Endothelial cell (in vitro differentiated cells): ENCODE data around the gene ACAD10. TPM values are rescaled to one million over a fixed set of nuclear protein-coding genes. Genes with fewer than 3 reads are reported as not detected.

Source experiments
- DNase-seq: peaks from one replicate; pipeline ENCODE4 v3.0.0; 2021; ENCODE audit warnings: low spot score
- H3K27ac Mint-ChIP-seq: one replicate; pipeline ENCODE4 v1.8.0; 2021; ENCODE audit warnings: mixed read lengths, inconsistent platforms; ENCODE audit not compliant: unreplicated experiment
- H3K27me3 Mint-ChIP-seq: one replicate; pipeline ENCODE4 v1.8.0; 2021; ENCODE audit warnings: mild to moderate bottlenecking, moderate library complexity, mixed read lengths, inconsistent platforms; ENCODE audit not compliant: unreplicated experiment
- H3K36me3 Mint-ChIP-seq: one replicate; pipeline ENCODE4 v1.8.0; 2021; ENCODE audit warnings: mild to moderate bottlenecking, low read depth, mixed read lengths, inconsistent platforms; ENCODE audit not compliant: unreplicated experiment
- H3K4me1 Mint-ChIP-seq: one replicate; pipeline ENCODE4 v1.8.0; 2021; ENCODE audit warnings: mild to moderate bottlenecking, mixed read lengths, inconsistent platforms; ENCODE audit not compliant: unreplicated experiment
- H3K4me3 Mint-ChIP-seq: one replicate; pipeline ENCODE4 v1.8.0; 2021; ENCODE audit warnings: mild to moderate bottlenecking, mixed read lengths, inconsistent platforms; ENCODE audit not compliant: unreplicated experiment
- H3K9me3 Mint-ChIP-seq: one replicate; pipeline ENCODE4 v1.8.0; 2021; ENCODE audit warnings: mixed read lengths, inconsistent platforms; ENCODE audit not compliant: unreplicated experiment
- CTCF ChIP-seq: fragments of 200-600 bp; sonication (generic); IDR thresholded peaks from one replicate; pipeline ENCODE4 v1.5.0; 2021; ENCODE audit warnings: antibody characterized with exemption; ENCODE audit not compliant: unreplicated experiment
- total RNA-seq: library from RNA; stranded (reverse); fragmentation: NEBNext Ultra II Directional; extraction: Animal tissue kit (Norgen Biotek cat#: 25700); gene quantifications from one replicate; pipeline ENCODE4 v1.2.1, GENCODE V29; 2021; ENCODE audit not compliant: unreplicated experiment

Gene ACAD10
- total RNA-seq, 1 donor from 2014 or later = 26.8 TPM

- no peak overlapping the region for H3K4me3 Mint-ChIP-seq
- H3K9me3 Mint-ChIP-seq = no peaks in the 10 kb centered on the region
- no peaks in the 10 kb centered on the region for H3K27me3 Mint-ChIP-seq
- no peak overlapping the region for H3K27ac Mint-ChIP-seq
- DNase-seq = no peak
- no peaks in the 10 kb centered on the region for H3K4me1 Mint-ChIP-seq
- H3K36me3 Mint-ChIP-seq = peaks cover 29% of the 10 kb centered on the region
- TF ChIP-seq CTCF = no peak
Observed at GRCh38 chr12:111653596-111653995, 32.3 kb upstream of the ACAD10 start.

- H3K27ac Mint-ChIP-seq = no peak overlapping the region
- peaks cover 30% of the 10 kb centered on the region for H3K36me3 Mint-ChIP-seq
- H3K9me3 Mint-ChIP-seq = no peaks in the 10 kb centered on the region
- H3K27me3 Mint-ChIP-seq = no peaks in the 10 kb centered on the region
- no peak for TF ChIP-seq CTCF
- no peak overlapping the region for H3K4me3 Mint-ChIP-seq
- no peak for DNase-seq
- no peaks in the 10 kb centered on the region for H3K4me1 Mint-ChIP-seq
Observed at GRCh38 chr12:111655356-111655755, 30.5 kb upstream of the ACAD10 start.

- TF ChIP-seq CTCF = no peak
- Mint-ChIP-seq H3K4me3 (no peak overlapping the region), H3K4me1 (no peaks in the 10 kb centered on the region), H3K27ac (no peak overlapping the region), H3K36me3 (peaks cover 30% of the 10 kb centered on the region), H3K9me3 (no peaks in the 10 kb centered on the region), H3K27me3 (no peaks in the 10 kb centered on the region)
- no peak for DNase-seq
Observed at GRCh38 chr12:111656016-111656415, 29.8 kb upstream of the ACAD10 start.

GRCh38 chr12:111664499-111664898, 21.4 kb upstream of the ACAD10 start:
- H3K4me3 Mint-ChIP-seq = no peak overlapping the region
- no peaks in the 10 kb centered on the region for H3K27me3 Mint-ChIP-seq
- TF ChIP-seq CTCF = no peak
- H3K27ac Mint-ChIP-seq = no peak overlapping the region
- H3K4me1 Mint-ChIP-seq = no peaks in the 10 kb centered on the region
- no peaks in the 10 kb centered on the region for H3K9me3 Mint-ChIP-seq
- DNase-seq = no peak
- H3K36me3 Mint-ChIP-seq = peaks cover 17% of the 10 kb centered on the region

GRCh38 chr12:111664961-111665865, 20.6 kb upstream of the ACAD10 start:
- H3K9me3 Mint-ChIP-seq = no peaks in the 10 kb centered on the region
- H3K4me1 Mint-ChIP-seq = no peaks in the 10 kb centered on the region
- no peak for DNase-seq
- no peak overlapping the region for H3K4me3 Mint-ChIP-seq
- no peak overlapping the region for H3K27ac Mint-ChIP-seq
- H3K36me3 Mint-ChIP-seq = peaks cover 24% of the 10 kb centered on the region
- no peaks in the 10 kb centered on the region for H3K27me3 Mint-ChIP-seq
- TF ChIP-seq CTCF = no peak
